NAMALWA (cell line): ENCODE measurements around the gene GTF2A1.
"Not testable (repeated sequence)": the region's sequence is repeated elsewhere in the genome, so short reads cannot be mapped to it uniquely, and the experiment has no call there.

Source experiments
- DNase-seq: peaks from one replicate; pipeline ENCODE4 v3.0.0-alpha.2; 2015; ENCODE audit warnings: low spot score

Gene GTF2A1

DNA sequence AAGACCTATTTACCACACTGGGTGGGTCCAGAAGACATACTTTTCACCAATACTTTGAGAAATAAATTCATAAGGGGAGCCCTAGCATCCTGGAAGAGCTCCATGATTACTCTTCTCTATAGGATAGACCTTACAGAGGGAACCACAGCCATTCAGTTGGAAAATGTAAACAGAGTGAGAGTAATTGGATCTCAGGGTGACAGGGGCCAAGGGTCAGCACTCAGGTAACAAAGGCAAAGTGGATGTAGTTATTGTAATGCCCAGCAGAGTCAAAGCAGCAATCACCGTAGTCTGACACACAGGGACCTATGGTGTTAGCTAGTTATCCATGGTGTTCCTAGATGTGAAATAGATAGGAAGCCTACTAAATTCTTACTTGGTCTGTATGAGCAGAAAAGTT is 10.8 kb upstream of the GTF2A1 start:
- no peak for DNase-seq

DNA sequence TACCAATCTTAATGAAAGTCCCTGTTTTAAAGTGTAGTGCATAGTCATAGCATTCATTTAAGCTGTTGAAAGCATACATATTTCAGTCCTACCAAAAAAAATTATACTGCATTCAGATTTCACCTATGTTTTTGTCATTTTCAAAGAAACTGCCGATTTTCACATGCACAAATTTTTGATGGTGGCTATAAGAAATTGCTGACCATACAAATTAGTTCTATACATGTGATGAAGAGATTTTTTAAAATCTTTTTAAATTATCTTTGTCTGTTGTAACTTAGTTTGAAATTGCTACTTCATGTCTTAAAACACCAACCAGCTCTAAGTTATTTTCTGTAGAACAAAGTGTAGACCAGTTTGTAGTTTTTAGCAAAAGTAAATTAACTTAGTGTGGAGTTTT is 3.5 kb upstream of the GTF2A1 start:
- no peak for DNase-seq

DNA sequence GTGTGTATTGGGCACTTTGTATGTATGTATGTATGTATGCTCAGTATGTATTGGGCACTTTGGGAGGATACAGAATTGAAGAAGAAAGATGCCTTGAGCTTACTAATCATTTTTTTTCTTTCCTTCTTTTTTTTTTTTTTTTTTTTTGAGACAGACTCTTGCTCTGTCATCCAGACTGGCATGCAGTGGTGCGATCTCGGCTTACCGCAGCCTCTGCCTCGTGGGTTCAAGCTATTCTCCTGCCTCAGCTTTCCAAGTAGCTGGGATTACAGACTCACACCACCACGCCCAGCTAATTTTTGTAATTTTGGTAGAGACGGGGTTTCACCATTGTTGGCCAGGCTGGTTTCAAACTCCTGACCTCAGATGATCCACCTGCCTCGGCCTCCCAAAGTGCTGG is 3.0 kb upstream of the GTF2A1 start:
- DNase-seq, result not testable (repeated sequence)

DNA sequence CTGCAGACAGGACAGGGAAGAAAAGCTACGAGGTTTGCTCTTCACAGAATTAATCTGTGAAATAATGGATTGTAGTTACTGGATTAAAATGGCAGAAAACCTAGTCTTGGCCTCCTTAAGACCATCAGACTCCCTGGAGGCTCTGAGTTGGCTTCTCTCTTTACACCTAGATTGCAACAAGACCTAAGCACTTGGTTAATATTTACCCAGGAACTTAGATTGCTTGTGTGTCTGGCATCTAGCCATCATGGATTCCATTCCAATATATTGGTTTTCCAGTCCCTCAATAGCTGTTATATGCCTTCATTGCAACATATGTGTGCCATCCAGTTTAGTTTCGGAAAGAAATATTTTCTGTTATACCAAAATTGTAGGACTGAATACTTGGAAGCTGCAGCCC is 1.9 kb upstream of the GTF2A1 start:
- DNase-seq, result no peak

DNA sequence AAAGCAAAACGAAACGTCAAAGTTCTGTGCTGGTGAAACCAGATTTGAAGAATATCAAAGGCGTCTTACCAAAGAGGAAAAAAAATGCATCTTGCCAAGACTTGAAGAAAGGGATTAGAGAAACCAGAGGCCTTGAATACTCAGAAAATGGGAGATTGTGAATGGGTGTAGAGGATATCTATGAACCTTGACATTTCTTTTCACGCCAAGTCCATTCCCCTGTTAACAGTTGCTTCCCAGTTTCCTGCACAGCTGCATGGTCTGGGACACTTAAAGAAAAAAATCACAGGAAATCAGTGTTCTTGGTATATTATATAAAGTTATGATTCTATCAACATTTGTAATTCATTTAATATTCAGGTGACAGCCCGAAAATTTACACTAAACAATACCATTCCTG is 1.4 kb upstream of the GTF2A1 start:
- no peak for DNase-seq

DNA sequence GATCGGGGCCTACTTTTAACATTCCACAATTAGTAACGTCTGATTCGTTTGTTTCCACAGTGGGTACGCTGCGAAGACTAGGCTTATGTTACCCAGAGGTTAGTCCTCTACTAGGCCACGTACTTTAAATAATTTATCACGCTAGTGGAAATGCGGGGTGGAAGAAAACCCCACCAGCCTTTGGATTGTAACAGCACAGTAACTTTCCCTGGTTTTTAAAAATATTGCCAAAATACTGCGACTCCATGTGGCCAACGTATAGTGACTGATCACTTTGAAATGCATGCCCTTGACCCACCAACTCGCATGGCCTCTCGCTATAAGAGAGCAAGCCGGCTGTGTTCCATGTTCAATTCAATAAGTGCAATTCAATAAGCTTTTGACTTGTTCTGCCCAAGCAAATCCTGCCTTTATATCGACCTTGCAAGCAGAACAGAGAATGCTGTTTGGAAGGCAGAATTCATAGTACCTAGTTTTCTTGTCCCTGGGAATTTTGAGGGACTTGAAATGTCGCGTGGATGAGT is 882 bp upstream of the GTF2A1 start:
- no peak for DNase-seq

DNA sequence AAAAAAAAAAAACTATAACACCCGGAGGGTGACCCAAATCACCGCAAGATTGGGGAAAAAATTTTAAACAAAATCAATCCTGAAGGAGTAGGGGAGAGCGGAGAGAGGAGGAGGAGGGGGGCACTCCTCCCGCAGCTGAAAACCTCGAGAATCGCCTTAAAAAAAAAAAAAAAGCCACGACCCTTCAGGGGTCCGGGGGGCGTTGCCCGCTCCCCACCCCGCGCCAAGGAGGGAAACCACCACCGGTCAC is 254 bp downstream of the GTF2A1 start:
- no peak for DNase-seq

DNA sequence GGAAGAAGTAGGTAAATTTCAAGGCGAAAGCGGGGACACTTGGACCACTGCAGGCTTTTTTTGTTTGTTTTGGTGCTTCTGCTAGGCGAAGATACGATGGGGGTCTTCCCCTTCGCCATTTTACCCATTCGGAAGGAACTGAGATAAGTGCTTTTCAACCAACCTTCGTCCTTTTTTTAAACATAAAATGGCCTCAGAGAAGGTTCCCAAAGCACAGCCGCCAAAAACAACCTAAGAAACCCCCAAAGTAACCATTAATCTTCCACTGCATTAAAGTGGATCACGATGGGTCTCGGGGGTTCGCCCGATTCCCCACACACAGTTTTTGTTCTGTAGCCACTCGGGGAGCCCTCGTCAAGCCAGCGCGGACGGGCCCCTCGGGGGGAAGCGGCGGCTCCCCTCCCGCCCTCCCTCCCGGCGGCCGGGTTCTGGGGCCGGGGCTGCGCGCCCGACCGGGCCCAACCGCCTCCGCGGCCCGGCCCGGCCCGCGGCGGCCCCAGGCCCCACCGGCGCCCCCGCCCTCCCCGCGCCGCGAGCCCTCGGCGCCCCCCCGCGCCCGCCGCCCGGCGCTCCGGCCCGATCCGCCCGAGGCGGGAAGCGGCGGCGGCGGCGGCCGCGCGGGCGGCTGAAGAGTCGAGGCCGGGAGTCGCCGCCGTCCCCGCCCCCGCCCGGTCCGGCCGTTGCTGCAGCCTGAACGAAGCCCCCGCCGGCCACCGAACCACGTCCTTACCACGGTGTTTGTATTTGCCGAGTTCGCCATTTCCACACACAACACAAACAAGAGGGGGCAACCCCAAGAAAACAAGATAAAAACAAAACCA is 790 bp downstream of the GTF2A1 start:
- no peak for DNase-seq

DNA sequence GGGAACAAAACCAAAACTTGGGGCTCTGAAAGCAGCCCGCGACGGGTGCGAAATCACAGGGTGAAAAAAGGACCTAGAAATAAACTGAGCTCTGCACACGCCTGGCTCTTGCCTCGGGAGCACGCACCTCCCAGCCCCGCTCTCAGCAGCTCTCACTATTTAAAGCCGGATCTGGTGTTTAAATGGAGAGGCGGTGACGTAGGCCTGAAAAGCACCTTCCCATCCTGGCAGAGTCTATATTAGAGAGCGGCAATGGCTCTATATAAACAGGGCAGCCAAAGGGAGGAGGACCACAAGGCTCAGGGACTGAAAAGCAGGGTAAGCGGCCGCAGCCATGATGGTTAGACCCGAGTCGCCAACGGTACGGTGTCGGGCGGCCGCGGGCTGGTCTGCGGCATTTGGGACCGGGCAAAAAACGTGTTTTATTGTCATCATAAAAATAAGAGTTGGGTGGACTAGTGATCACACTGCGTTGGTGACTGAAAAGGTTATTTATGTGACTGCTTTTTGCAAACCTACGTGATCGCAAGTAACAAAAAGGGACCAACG is 1.5 kb downstream of the GTF2A1 start:
- DNase-seq, result peak; percentile 98

DNA sequence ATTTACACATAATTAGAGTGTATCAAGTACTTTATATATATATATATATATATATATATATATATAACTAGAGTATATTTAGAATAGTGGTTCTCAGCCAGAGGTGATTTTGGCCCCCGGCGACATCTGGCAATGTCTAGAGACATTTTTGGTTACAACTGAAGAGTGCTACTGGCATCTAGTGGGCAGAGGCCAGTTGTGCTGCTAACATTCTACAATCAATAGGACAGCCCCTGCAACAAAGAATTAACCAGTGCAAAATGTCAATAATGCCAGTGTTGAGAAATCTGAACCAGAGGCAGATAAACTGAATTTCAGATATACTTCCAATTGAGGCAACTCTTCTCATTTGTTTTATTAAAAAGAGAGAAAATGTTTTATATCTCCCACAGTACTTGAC is 8.9 kb downstream of the GTF2A1 start:
- DNase-seq, result peak; percentile 71

DNA sequence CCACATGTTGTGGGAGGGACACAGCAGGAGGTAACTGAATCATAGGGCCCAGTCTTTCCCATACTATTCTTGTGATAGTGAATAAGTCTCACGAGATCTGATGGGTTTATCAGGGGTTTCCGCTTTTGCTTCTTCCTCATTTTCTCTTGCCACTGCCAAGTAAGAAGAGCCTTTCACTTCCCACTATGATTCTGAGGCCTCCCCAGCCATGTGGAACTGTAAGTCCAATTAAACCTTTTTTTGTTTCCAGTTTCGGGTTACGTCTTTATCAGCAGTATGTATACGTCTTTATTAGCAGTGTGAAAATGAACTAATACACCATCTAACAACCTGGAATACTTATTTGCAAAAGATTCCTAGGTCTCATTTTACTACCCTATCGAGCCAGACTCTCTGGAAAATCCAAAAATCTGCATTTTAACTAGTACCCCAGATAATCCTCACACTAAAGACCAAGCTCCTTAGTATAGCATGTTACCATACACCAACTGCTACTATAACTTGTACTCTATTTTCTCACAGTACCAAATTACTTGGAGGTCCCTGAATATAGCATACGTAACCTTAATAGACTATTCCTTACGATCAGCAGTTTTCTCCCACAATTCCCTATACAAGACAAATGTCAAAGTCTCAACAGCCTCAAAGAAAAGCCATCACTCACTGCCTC is 11.5 kb downstream of the GTF2A1 start:
- no peak for DNase-seq

DNA sequence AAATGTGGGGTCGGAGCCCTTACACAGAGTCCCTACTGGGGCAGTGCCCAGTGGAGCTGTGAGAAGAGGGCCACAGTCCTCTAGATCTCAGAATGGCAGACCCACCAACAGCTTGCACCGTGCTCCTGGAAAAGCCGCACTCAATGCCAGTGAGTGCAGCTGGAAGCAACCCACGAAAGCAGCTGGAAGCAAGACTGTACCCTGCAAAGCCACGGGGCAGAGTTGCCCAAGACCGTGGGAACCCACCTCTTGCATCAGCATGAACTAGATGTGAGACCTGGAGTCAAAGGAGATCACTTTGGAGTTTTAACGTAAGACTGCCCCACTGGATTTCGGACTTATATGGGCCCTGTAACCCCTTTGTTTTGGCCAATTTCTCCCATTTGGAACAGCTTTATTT is 12.3 kb downstream of the GTF2A1 start:
- no peak for DNase-seq

DNA sequence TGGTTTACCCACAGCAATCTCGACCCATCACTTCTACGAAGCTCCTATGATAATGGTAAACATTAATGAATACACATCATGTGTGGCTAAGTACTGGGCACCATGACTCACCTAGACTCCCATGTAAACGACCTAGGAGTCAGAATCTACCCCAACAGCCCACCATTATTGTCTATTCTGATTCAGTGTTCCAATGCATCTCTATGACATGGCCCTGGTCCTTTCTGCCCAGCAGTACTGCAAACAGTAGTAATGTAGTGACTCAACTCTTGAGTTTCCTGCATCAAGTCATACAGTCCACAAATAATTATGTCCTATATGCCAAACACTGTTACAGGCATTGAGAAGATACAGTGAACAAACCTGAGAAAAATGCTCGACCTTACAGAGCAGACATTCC is 14.6 kb downstream of the GTF2A1 start:
- DNase-seq, result no peak

DNA sequence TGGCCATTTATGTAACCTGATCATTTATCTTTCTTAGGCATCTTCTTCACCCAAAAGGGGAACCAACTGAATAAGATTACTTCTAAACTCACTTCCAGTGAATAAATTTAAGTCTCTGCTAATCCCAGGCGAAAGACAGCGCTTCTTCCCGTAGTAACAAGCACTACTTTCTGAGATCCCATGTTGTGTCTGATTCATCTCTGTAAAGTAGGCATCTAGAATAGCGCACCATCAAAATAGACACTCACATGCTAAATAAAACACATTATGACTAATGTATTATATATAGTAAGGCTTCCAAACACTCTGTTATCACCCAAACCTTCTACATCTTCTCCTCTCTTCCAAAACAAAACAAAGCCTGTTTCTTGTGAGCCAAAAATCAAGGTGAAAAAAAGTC is 15.1 kb downstream of the GTF2A1 start:
- DNase-seq, result no peak

DNA sequence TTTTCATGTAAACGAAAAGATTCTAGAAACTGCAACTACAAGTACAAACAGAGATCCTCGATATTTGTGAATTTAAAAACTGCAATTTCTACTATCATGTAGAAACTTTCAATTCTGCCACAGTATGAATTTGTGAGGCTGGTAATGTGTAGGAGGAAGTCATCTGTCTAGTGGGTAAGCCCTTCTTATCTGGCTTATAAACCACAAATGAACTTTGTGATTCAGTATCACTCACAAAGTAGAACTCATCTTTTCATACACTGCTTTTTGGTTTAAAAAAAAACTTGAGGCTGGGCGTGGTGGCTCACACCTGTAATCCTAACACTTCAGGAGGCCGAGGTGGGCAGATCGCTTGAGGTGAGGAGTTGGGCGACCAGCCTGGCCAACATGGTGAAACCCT is 20.7 kb downstream of the GTF2A1 start:
- DNase-seq, result no peak

DNA sequence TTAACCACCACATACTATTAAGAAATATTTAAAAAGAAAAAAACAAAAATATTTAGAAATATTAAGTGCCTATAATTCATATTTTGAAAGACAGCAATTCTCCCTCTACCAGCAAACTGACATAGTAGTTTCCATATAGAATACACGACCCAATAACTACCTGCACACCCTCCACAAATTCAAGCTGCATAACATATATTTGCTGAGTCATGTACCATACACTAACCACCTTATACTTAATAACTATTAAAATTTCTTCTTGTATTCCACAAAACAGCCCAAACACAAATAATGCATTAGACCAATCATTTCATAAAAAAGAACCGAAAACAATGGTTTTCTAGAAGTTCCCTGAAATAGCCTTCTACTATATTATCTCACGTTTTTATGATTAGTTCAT is 21.7 kb downstream of the GTF2A1 start:
- DNase-seq, result no peak

DNA sequence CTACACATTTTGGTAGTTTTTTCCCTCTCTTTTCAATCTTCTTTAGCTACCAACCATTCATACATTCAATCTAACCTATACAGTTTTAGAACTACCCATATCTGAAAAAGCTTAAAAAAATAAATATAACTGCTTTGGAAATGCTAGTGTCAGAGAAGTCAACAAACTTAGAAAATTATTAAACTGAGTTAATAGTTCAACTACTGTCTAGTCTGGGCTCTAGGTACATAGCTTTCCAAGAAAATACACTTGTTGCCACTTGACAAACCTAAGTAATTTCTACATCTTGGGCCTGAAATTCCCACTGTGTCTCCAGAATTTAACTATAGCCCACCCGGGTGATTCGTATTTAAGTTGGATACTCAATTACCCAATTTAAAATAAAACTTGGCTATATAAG is 22.1 kb downstream of the GTF2A1 start:
- DNase-seq, result no peak

DNA sequence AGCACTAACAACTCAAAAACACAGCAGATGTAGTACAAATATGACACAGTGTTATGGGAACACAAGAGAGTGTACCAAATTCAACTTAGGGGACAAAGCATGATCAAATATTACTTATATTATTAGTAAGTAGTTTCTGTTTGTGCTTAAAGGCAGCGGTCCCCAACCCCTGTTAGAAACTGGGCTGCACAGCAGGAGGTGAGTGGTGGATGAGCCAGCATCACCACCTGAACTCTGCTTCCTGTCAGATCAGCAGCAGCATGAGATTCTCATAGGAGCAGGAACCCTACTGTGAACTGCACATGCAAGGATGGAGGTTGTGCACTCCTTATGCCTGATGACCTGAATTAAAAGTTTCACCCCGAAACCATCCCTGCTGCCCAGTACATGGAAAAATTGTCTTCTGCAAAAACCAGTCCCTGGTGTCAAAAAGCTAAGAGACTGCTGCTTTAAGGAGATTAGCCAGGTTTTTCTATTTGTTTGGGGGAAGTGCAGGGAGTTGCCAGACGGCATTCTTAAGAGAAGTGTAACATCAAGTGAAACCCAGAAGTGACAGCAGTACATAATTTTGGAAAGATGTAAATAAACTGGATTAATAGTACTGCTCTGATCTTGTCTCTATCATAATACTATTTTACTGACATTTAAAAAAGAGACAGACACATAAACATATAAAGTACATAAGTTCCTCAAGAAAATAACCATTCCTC is 26.7 kb downstream of the GTF2A1 start:
- no peak for DNase-seq

DNA sequence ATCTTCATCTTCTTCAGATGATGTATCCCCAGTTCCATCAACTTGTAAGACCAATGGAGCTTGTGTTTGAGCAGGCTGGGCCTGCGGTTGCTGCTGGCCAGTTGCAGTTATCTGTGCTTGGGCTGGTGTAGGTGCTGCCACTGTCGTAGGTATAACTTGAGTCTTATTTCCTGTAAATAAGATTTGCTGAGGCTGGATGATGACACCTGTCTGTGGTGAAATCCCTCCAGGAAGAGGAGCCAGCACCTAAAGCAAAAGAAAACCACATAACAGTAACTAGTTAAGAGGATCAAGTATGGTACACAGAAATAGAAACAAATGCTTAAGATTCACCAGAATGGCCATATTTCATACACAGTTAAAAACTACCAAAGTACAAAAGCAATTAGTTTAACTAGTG is 28.2 kb downstream of the GTF2A1 start:
- no peak for DNase-seq

DNA sequence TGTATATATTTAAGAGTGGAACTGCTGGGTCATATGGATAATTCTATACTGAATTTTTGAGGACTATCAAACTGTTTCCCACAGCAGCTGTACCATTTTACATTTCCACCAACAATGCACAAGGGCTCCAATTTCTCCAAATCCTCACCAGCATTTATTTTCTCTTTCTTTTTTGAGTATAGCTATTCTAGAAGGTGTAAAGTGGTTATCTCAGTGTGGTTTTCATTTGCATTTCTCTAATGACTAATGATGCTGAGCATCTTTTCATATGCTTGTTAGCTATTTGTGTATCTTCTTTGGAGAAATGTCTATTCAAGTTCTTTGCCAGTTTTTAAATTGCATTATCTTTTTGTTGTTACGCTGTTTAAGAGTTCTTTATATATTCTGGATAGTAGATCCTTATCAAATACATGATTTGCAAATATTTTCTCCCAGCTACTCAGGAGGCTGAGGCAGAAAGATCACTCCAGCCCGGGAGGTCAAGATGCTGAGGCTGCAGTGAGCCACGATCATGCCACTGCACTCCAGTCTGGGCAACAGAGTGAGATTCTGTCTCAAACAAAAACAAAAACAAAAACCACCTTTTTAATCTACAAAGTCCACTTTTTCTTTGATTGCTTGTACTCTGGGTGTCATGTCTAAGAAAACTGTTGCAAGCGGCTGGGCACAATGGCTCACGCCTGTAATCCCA is 32.8 kb downstream of the GTF2A1 start:
- DNase-seq, result no peak

DNA sequence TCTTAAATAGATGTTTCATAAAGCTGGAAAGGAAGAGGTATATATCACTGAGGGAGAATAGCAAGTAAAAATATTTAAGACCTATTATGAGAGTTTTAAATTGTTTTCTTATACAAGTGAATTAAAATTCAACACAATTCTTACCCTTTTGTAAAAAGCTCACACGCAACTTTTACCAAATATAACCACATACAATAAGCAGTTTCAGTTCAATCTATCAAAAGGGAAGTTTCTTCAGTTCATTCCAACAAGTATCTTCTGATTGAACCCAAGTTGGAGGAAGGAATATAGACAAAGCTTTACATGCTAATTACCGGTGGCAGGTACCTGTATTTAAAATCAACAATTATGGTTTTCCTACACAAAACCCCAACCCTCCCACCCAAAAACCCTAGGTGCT is 41.1 kb downstream of the GTF2A1 start:
- DNase-seq, result no peak

DNA sequence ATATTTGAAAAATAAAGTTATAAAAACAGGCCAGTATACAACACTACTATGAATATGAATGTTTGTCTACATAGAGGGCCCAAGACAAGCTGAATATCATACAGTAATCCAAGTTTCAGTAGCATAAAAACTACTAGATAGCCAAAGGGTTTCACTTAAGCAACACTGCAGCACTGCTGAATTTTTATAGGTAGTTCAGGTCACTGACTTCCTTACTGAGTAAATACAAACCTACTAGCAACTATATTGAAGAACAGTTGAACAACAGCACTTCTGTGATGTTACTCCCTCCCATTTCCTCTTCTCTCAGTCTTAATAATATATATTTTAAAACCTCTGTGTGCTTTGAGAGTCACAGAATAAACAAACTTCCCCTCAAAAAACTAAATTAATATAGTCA is 42.7 kb downstream of the GTF2A1 start:
- no peak for DNase-seq
